ENCODE data around the gene VAV2. TPM values are rescaled to one million over a fixed set of nuclear protein-coding genes. Genes with fewer than 3 reads are reported as not detected.
A peak's percentile ranks its signal among the peaks of the same experiment; 100 is the strongest.

The VAV2 gene
- total RNA-seq, 4 donors from 2014 or later = 9.1 to 13.5 (median 10.1) TPM

GRCh38 chr9:133950192-133950591 is 41.9 kb downstream of the VAV2 start:
- Histone ChIP-seq H3K4me3 (no peak overlapping the region), H3K36me3 (peaks cover 0 to 5% (median 0%) of the 10 kb centered on the region in 4 donors), H3K27ac (replicated peaks in 1 of 4) (peak overlapping the region in 3 of 4 donors; percentile 15 to 48 (median 18)), H3K27me3 (no peaks in the 10 kb centered on the region), H3K4me1 (peaks cover 4 to 42% (median 27%) of the 10 kb centered on the region in 4 donors), H3K9me3 (no peaks in the 10 kb centered on the region)
- TF ChIP-seq POLR2A (IDR thresholded peaks at IDR 0.05; ENCODE audit: low read depth) (no peak), EP300 (IDR thresholded peaks at IDR 0.05) (no peak), CTCF (IDR thresholded peaks at IDR 0.05) (no peak), POLR2AphosphoS5 (IDR thresholded peaks at IDR 0.05) (no peak)
- WGBS = 65% methylated on average over 13 of the region's 13 CpGs
- no peak for DNase-seq (ENCODE audit: extremely low spot score)
- intact Hi-C loops (cut with DNase I) = no loop called here

- peaks cover 0 to 5% (median 2%) of the 10 kb centered on the region in 4 donors for H3K36me3 ChIP-seq
- no peak overlapping the region for H3K4me3 ChIP-seq
- no peaks in the 10 kb centered on the region for H3K27me3 ChIP-seq
- TF ChIP-seq POLR2AphosphoS5 (IDR thresholded peaks at IDR 0.05) = no peak
- no peak for TF ChIP-seq EP300 (IDR thresholded peaks at IDR 0.05)
- TF ChIP-seq POLR2A (IDR thresholded peaks at IDR 0.05; ENCODE audit: low read depth) = no peak
- no peak for TF ChIP-seq CTCF (IDR thresholded peaks at IDR 0.05)
- DNase-seq (ENCODE audit: extremely low spot score) = no peak
- H3K27ac ChIP-seq (replicated peaks in 1 of 4) = peak overlapping the region in 2 of 4 donors; percentile 15 to 18
- peaks cover 4 to 36% (median 23%) of the 10 kb centered on the region in 4 donors for H3K4me1 ChIP-seq
- H3K9me3 ChIP-seq = no peaks in the 10 kb centered on the region
- whole genome bisulfite sequencing = 82% methylated on average over 3 of the region's 14 CpGs
- intact Hi-C loops (cut with DNase I) = no loop called here
These were observed 42.5 kb downstream of the VAV2 start for GRCh38 chr9:133949486-133950061.

- intact Hi-C loops (cut with DNase I) = no loop called here
- Histone ChIP-seq H3K4me1 (peaks cover 4 to 36% (median 24%) of the 10 kb centered on the region in 4 donors), H3K27me3 (no peaks in the 10 kb centered on the region), H3K9me3 (no peaks in the 10 kb centered on the region), H3K36me3 (peaks cover 0 to 5% (median 2%) of the 10 kb centered on the region in 4 donors), H3K4me3 (no peak overlapping the region), H3K27ac (replicated peaks in 1 of 4) (no peak overlapping the region)
- DNase-seq (ENCODE audit: extremely low spot score) = no peak
- 91% methylated on average over 31 of the region's 31 CpGs for WGBS
- no peak for TF ChIP-seq POLR2A (IDR thresholded peaks at IDR 0.05; ENCODE audit: low read depth)
- TF ChIP-seq EP300 (IDR thresholded peaks at IDR 0.05) = no peak
- no peak for TF ChIP-seq CTCF (IDR thresholded peaks at IDR 0.05)
- TF ChIP-seq POLR2AphosphoS5 (IDR thresholded peaks at IDR 0.05) = no peak
These were observed 43.3 kb downstream of the VAV2 start for GRCh38 chr9:133948561-133949485.

GRCh38 chr9:133948131-133948530 is 44.0 kb downstream of the VAV2 start:
- Histone ChIP-seq H3K27ac (replicated peaks in 1 of 4) (no peak overlapping the region), H3K4me1 (peaks cover 4 to 36% (median 24%) of the 10 kb centered on the region in 4 donors), H3K36me3 (peaks cover 0 to 5% (median 2%) of the 10 kb centered on the region in 4 donors), H3K27me3 (no peaks in the 10 kb centered on the region), H3K4me3 (no peak overlapping the region), H3K9me3 (no peaks in the 10 kb centered on the region)
- intact Hi-C loops (cut with DNase I) = no loop called here
- TF ChIP-seq CTCF (IDR thresholded peaks at IDR 0.05) (no peak), POLR2AphosphoS5 (IDR thresholded peaks at IDR 0.05) (no peak), EP300 (IDR thresholded peaks at IDR 0.05) (no peak), POLR2A (IDR thresholded peaks at IDR 0.05; ENCODE audit: low read depth) (no peak)
- 75% methylated on average over 8 of the region's 16 CpGs for WGBS
- no peak for DNase-seq (ENCODE audit: extremely low spot score)

All from esophagus muscularis mucosa (tissue), 4 donors.